H1 (cell line): ENCODE data around the gene L3MBTL3. TPM values are rescaled to one million over a fixed set of nuclear protein-coding genes. Genes with fewer than 3 reads are reported as not detected.

Source experiments
- CTCF ChIA-PET: fragments of 300-600 bp; sonication (Branson Sonifier 250); formaldehyde crosslinking; loops from one replicate; lab custom pipeline; 2021; ENCODE audit not compliant: partially characterized antibody; lab: Charles Lee
- POLR2A ChIA-PET: fragments of 300-600 bp; sonication (Branson Sonifier 250); formaldehyde crosslinking; loops from one replicate; lab custom pipeline; 2021; ENCODE audit warnings: inconsistent platforms; ENCODE audit not compliant: partially characterized antibody; lab: Charles Lee
- DNase-seq, 2 experiments: peaks; one replicate each; pipeline versions ENCODE4 v3.0.0 to v3.0.0-alpha.2; 2010 to 2022; ENCODE audit warnings: low spot score in 2 of 2, low read depth in 1 of 2, mixed read lengths in 1 of 2
- FAIRE-seq: peaks from 2 replicates; lab custom pipeline; 2011; peaks lifted over from hg19 to GRCh38; lab: Jason Lieb, UNC
- H2AFZ ChIP-seq: 2 replicates; pipeline ENCODE4 v1.8.1; 2012; ENCODE audit warnings: low read length, inconsistent platforms
- H2AK5ac ChIP-seq: 2 replicates; pipeline ENCODE4 v1.6.1; 2013; ENCODE audit warnings: low read depth, low read length
- H2BK120ac ChIP-seq: replicated peaks from 2 replicates; pipeline ENCODE3; 2013; ENCODE audit warnings: low read depth, low read length, inconsistent platforms
- H2BK12ac ChIP-seq: 2 replicates; pipeline ENCODE4 v1.6.1; 2013; ENCODE audit warnings: low read depth, low read length
- H2BK15ac ChIP-seq: 2 replicates; pipeline ENCODE4 v1.6.1; 2013; ENCODE audit warnings: low read length
- H2BK20ac ChIP-seq: 2 replicates; pipeline ENCODE4 v1.6.1; 2013; ENCODE audit warnings: low read length
- H2BK5ac ChIP-seq: 2 replicates; pipeline ENCODE4 v1.6.1; 2013; ENCODE audit warnings: low read depth, low read length
- H3K14ac ChIP-seq: 2 replicates; pipeline ENCODE4 v1.6.1; 2013; ENCODE audit warnings: inconsistent platforms; ENCODE audit not compliant: insufficient read length
- H3K18ac ChIP-seq: 2 replicates; pipeline ENCODE4 v1.6.1; 2013; ENCODE audit warnings: low read length; ENCODE audit errors: extremely low read depth
- H3K23ac ChIP-seq: 2 replicates; pipeline ENCODE4 v1.6.1; 2013; ENCODE audit warnings: inconsistent platforms; ENCODE audit not compliant: insufficient read length
- H3K23me2 ChIP-seq: 2 replicates; pipeline ENCODE4 v1.6.1; 2013; ENCODE audit warnings: low read depth, low read length
- H3K27ac ChIP-seq: 2 replicates; pipeline ENCODE4 v1.6.1; 2011; ENCODE audit warnings: low read depth, low read length, inconsistent platforms
- H3K27me3 ChIP-seq, 4 experiments: replicated peaks in 1 of 4; 1 replicate in 1 of 4; 2 replicates in 3 of 4; pipeline versions ENCODE4 v1.6.1 to v1.8.1; 2011 to 2013; ENCODE audit warnings: low read length in 3 of 4, mild to moderate bottlenecking in 3 of 4, inconsistent platforms in 2 of 4, mixed read lengths in 2 of 4, moderate library complexity in 1 of 4; ENCODE audit not compliant: control insufficient read depth in 3 of 4, insufficient read depth in 3 of 4; ENCODE audit errors: extremely low read depth in 1 of 4
- H3K36me3 ChIP-seq, 4 experiments: 2 replicates each; pipeline versions ENCODE4 v1.6.1 to v1.8.1; 2011 to 2013; ENCODE audit warnings: mild to moderate bottlenecking in 4 of 4, low read length in 3 of 4, moderate library complexity in 2 of 4, control low read depth in 1 of 4, inconsistent platforms in 1 of 4; ENCODE audit not compliant: insufficient read depth in 4 of 4, control insufficient read depth in 2 of 4
- H3K4ac ChIP-seq: replicated peaks from 2 replicates; pipeline ENCODE3; 2013; ENCODE audit warnings: low read length, low read depth, mixed read lengths, inconsistent platforms; ENCODE audit not compliant: insufficient read length
- H3K4me1 ChIP-seq, 4 experiments: replicated peaks in 1 of 4; 1 replicate in 1 of 4; 2 replicates in 3 of 4; pipeline versions ENCODE4 v1.6.1 to v1.8.1; 2011 to 2013; ENCODE audit warnings: low read length in 3 of 4, inconsistent platforms in 2 of 4, mixed read lengths in 1 of 4; ENCODE audit not compliant: insufficient read depth in 4 of 4, control insufficient read depth in 3 of 4
- H3K4me2 ChIP-seq, 2 experiments: 2 replicates each; pipeline versions ENCODE4 v1.6.1 to v1.8.1; 2011 to 2013; ENCODE audit warnings: low read depth in 2 of 2, low read length in 2 of 2, control low read depth in 1 of 2, inconsistent platforms in 1 of 2, mild to moderate bottlenecking in 1 of 2; ENCODE audit not compliant: insufficient read depth in 1 of 2
- H3K4me3 ChIP-seq, 4 experiments: fragments of 200-600, 300-600 bp in 1 of 4; sonication (generic), shearing (Covaris generic), sonication (Bioruptor Twin) in 1 of 4; 2 replicates each; pipeline versions ENCODE4 v1.5.1 to v1.8.1; 2011 to 2016; ENCODE audit warnings: low read length in 4 of 4, low read depth in 3 of 4, control low read depth in 2 of 4, inconsistent platforms in 2 of 4, mild to moderate bottlenecking in 2 of 4, mixed read lengths in 1 of 4, moderate library complexity in 1 of 4; ENCODE audit not compliant: insufficient read depth in 2 of 4; ENCODE audit errors: extremely low read depth in 1 of 4
- H3K56ac ChIP-seq: replicated peaks from 2 replicates; pipeline ENCODE3; 2013; ENCODE audit warnings: low read depth, mild to moderate bottlenecking, mixed read lengths, low read length, inconsistent platforms; ENCODE audit not compliant: insufficient read length
- H3K79me1 ChIP-seq: 2 replicates; pipeline ENCODE4 v1.6.1; 2013; ENCODE audit warnings: low read depth, low read length, control low read depth
- H3K79me2 ChIP-seq, 2 experiments: 2 replicates each; pipeline versions ENCODE4 v1.6.1 to v1.8.1; 2012 to 2013; ENCODE audit warnings: low read length in 2 of 2, mild to moderate bottlenecking in 2 of 2, inconsistent platforms in 1 of 2; ENCODE audit not compliant: insufficient read depth in 2 of 2, control insufficient read depth in 1 of 2
- H3K9ac ChIP-seq, 4 experiments: replicated peaks in 1 of 4; 1 replicate in 1 of 4; 2 replicates in 3 of 4; pipeline versions ENCODE4 v1.6.1 to v1.8.1; 2011 to 2013; ENCODE audit warnings: low read depth in 3 of 4, low read length in 3 of 4, control low read depth in 2 of 4, mild to moderate bottlenecking in 2 of 4, moderate library complexity in 2 of 4, inconsistent platforms in 1 of 4; ENCODE audit errors: extremely low read depth in 1 of 4
- H3K9me3 ChIP-seq, 2 experiments: 2 replicates each; pipeline versions ENCODE4 v1.6.1 to v1.8.1; 2012 to 2013; ENCODE audit warnings: mild to moderate bottlenecking in 2 of 2, moderate library complexity in 2 of 2, control low read depth in 1 of 2, inconsistent platforms in 1 of 2, low read depth in 1 of 2, low read length in 1 of 2, mixed read lengths in 1 of 2; ENCODE audit not compliant: insufficient read depth in 2 of 2
- H4K20me1 ChIP-seq, 2 experiments: replicated peaks in 1 of 2; 2 replicates each; pipeline versions ENCODE3 to v1.8.1; 2011 to 2013; ENCODE audit warnings: inconsistent platforms in 2 of 2, low read length in 2 of 2, mild to moderate bottlenecking in 1 of 2; ENCODE audit not compliant: insufficient read depth in 2 of 2, control insufficient read depth in 1 of 2
- H4K5ac ChIP-seq: 2 replicates; pipeline ENCODE4 v1.6.1; 2013; ENCODE audit warnings: low read length, low read depth, mixed read lengths, inconsistent platforms; ENCODE audit not compliant: insufficient read length
- H4K8ac ChIP-seq: 2 replicates; pipeline ENCODE4 v1.8.0; 2013; ENCODE audit warnings: mild to moderate bottlenecking, moderate library complexity, low read length, inconsistent platforms; ENCODE audit not compliant: insufficient read depth; ENCODE audit errors: extremely low read depth
- H4K91ac ChIP-seq: replicated peaks from 2 replicates; pipeline ENCODE3; 2013; ENCODE audit warnings: low read length, mixed read lengths, inconsistent platforms; ENCODE audit not compliant: insufficient read length
- ASH2L ChIP-seq: fragments of 200-600, 300-600 bp; sonication (generic); IDR thresholded peaks from one replicate; pipeline ENCODE4 v1.7.1; 2017; ENCODE audit warnings: low read length
- BACH1 ChIP-seq: IDR thresholded peaks from 2 replicates; pipeline ENCODE4 v1.6.1; 2012; ENCODE audit warnings: low read length, improper control_type of control experiment
- BRCA1 ChIP-seq: IDR thresholded peaks from 2 replicates; pipeline ENCODE4 v1.6.1; 2012; ENCODE audit warnings: low read depth, low read length, improper control_type of control experiment
- HDAC2 ChIP-seq, 2 experiments: fragments of 300-600 bp in 1 of 2; sonication (generic) in 1 of 2; IDR thresholded peaks; 2 replicates each; pipeline ENCODE4 v1.6.1; 2011 to 2012; ENCODE audit warnings: low read depth in 2 of 2, low read length in 2 of 2, mild to moderate bottlenecking in 2 of 2, moderate library complexity in 2 of 2, borderline replicate concordance in 1 of 2, inconsistent platforms in 1 of 2
- RAD21 ChIP-seq, 2 experiments: IDR thresholded peaks in 1 of 2; conservative IDR thresholded peaks in 1 of 2; 2 replicates each; pipeline ENCODE4 v1.6.1; 2011; ENCODE audit warnings: low read depth in 2 of 2, low read length in 2 of 2, improper control_type of control experiment in 1 of 2, inconsistent platforms in 1 of 2, mild to moderate bottlenecking in 1 of 2, moderate library complexity in 1 of 2
- RBBP5 ChIP-seq: IDR thresholded peaks from 2 replicates; pipeline ENCODE4 v1.7.1; 2012; ENCODE audit warnings: low read depth, mild to moderate bottlenecking, inconsistent platforms, low read length, moderate library complexity, borderline replicate concordance
- SP1 ChIP-seq: IDR thresholded peaks from 2 replicates; pipeline ENCODE4 v1.6.1; 2011; ENCODE audit warnings: low read depth, low read length
- WGBS, 2 experiments: shearing (Covaris generic) in 1 of 2; methylation state at CpG; one replicate each; pipeline versions ENCODE4 v1.1.6 to v1.1.7; 2013 to 2015; ENCODE audit warnings: low lambda C conversion rate in 2 of 2, mixed read lengths in 2 of 2, inconsistent platforms in 1 of 2, low coverage in 1 of 2, missing lambda C conversion rate in 1 of 2; ENCODE audit not compliant: insufficient replicate concordance in 2 of 2, insufficient coverage in 1 of 2, insufficient read length in 1 of 2; ENCODE audit errors: extremely low coverage in 1 of 2, missing lambda C conversion rate in 1 of 2; 5-methylcytosine and 5-hydroxymethylcytosine counted together
- polyA plus RNA-seq, 7 experiments: library from polyadenylated mRNA; depleted of rRNA in 3 of 7; stranded (reverse) in 5 of 7; unstranded in 2 of 7; fragments of >200 nt in 5 of 7; fragments of 200-250 nt in 2 of 7; gene quantifications; 1 replicate in 5 of 7; 2 replicates in 1 of 7; 4 replicates in 1 of 7; pipeline versions ENCODE4 v1.2.1 to v1.2.3, GENCODE V29; 2011 to 2013; ENCODE audit warnings: missing spikeins in 2 of 7, mixed read lengths in 2 of 7
- total RNA-seq: library from RNA; stranded (reverse); fragmentation: NEBNext Ultra II Directional; extraction: Animal tissue kit (Norgen Biotek cat#: 25700); gene quantifications from 2 replicates; pipeline ENCODE4 v1.2.1, GENCODE V29; 2021
- TF ChIP-seq, protein P1 (sequence below), 3 experiments: IDR thresholded peaks; 1 replicate in 2 of 3; 2 replicates in 1 of 3; pipeline versions ENCODE4 v1.5.1 to v1.6.1; 2011; ENCODE audit warnings: low read length in 3 of 3, mild to moderate bottlenecking in 3 of 3, inconsistent platforms in 2 of 3, low read depth in 1 of 3, moderate library complexity in 1 of 3; ENCODE audit not compliant: insufficient read depth in 1 of 3; ENCODE audit errors: control extremely low read depth in 1 of 3

Gene L3MBTL3
- total and polyA plus RNA-seq, 2 of the 8 experiments (the other 6 are each of a cell fraction or from before 2014, with no cell fraction given), result 3.9 to 17.2 TPM

DNA sequence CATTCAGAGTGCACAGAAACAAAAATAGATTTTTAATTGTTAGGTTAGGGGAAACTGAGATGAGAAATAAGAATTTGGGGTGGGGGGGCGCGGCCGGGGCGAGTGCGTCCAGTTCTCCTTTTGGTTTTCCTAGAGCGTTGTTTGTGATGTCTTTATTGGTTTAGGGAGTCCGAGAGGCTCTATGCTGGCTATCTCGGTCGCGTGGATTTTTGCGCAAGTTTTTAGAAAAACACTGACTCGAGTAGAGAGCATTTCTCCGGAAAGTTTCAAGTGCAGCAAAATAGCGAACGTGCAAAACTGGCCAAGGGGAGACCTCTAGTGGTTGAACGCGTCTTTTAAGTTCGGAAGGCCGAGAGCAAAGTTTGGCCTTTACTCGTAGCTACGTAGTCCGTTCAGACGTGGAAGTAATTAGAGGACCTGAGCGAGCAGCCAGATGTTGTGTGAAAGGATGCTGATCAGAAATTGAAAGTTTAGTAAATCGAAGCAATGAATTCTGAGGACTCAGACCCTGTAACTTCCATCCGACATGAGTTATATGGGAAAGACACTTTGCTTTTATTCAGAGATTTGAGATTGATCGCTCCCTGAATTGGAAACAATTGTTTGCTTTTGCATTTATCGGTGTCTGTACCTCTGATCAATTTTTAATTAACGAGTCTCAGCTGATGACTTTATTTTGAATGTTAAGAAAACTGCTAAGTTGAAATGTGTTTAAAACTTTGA is 2.7 kb downstream of the L3MBTL3 start:
- no peak overlapping the region for H2BK120ac ChIP-seq
- H3K9ac ChIP-seq, result no peak overlapping the region
- DNase-seq (peak; percentile 51 to 82), FAIRE-seq (peak; percentile 94)
- no peak overlapping the region for H3K56ac ChIP-seq
- no peaks in the 10 kb centered on the region for H3K9me3 ChIP-seq
- H3K23me2 ChIP-seq, result peaks cover 4% of the 10 kb centered on the region; the same call in 1 of the 2 replicates
- peak; percentile 46; the same call in 1 of the 2 replicates for TF ChIP-seq RBBP5
- TF ChIP-seq HDAC2 (IDR thresholded peaks at IDR 0.05; ENCODE audit: borderline replicate concordance in 1 of 2, low read depth in 2 of 2, low read length in 2 of 2), result peak in 1 of 2 experiments; percentile 38; a peak in 1 of 4 replicates
- peak; percentile 87 to 88 for TF ChIP-seq RAD21 (IDR thresholded peaks at IDR 0.05 in 1 of 2, conservative IDR thresholded peaks at IDR 0.05 in 1 of 2; ENCODE audit: low read depth in 2 of 2, low read length in 2 of 2)
- TF ChIP-seq BRCA1, result no peak
- TF ChIP-seq BACH1, result 0 out of 2 replicates have a peak, but pooled peaks have one; percentile 2
- TF ChIP-seq SP1, result no peak
- TF ChIP-seq ASH2L, result peak; percentile 64
- TF ChIP-seq, protein P1, sequence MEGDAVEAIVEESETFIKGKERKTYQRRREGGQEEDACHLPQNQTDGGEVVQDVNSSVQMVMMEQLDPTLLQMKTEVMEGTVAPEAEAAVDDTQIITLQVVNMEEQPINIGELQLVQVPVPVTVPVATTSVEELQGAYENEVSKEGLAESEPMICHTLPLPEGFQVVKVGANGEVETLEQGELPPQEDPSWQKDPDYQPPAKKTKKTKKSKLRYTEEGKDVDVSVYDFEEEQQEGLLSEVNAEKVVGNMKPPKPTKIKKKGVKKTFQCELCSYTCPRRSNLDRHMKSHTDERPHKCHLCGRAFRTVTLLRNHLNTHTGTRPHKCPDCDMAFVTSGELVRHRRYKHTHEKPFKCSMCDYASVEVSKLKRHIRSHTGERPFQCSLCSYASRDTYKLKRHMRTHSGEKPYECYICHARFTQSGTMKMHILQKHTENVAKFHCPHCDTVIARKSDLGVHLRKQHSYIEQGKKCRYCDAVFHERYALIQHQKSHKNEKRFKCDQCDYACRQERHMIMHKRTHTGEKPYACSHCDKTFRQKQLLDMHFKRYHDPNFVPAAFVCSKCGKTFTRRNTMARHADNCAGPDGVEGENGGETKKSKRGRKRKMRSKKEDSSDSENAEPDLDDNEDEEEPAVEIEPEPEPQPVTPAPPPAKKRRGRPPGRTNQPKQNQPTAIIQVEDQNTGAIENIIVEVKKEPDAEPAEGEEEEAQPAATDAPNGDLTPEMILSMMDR (IDR thresholded peaks at IDR 0.05; ENCODE audit: control extremely low read depth in 1 of 3, insufficient read depth in 1 of 3, low read depth in 1 of 3, low read length in 3 of 3), result peak; percentile 58 to 80 (median 75)
- H3K36me3 ChIP-seq, result no peaks in the 10 kb centered on the region
- no peaks in the 10 kb centered on the region for H3K79me2 ChIP-seq
- H4K5ac ChIP-seq, result no peak overlapping the region
- H3K4me3 ChIP-seq, result peak overlapping the region; percentile 51 to 81 (median 62)
- H4K8ac ChIP-seq, result no peak overlapping the region
- H2BK20ac ChIP-seq, result no peak overlapping the region
- H3K79me1 ChIP-seq, result no peaks in the 10 kb centered on the region
- no peak overlapping the region for H3K4ac ChIP-seq
- no peak overlapping the region for H2BK12ac ChIP-seq
- no peaks in the 10 kb centered on the region for H4K20me1 ChIP-seq
- CTCF ChIA-PET, result interaction anchor here (0.5 to 2.3 kb wide), 28 partner anchors 8 to 521 kb away, joined by 3 to 14 read pairs (median 4); no protein-coding TSS in a partner anchor
- no peak overlapping the region for H2BK5ac ChIP-seq
- no peak overlapping the region for H4K91ac ChIP-seq
- H3K14ac ChIP-seq, result no peak overlapping the region
- H2BK15ac ChIP-seq, result no peak overlapping the region
- H2AFZ ChIP-seq, result no peak overlapping the region
- H3K4me2 ChIP-seq, result peak overlapping the region; percentile 8 to 75
- H3K18ac ChIP-seq, result no peak overlapping the region
- no peak overlapping the region for H3K23ac ChIP-seq
- peaks cover 0 to 7% (median 4%) of the 10 kb centered on the region in 4 experiments; a peak in 4 of 7 replicates for H3K4me1 ChIP-seq
- no peaks in the 10 kb centered on the region; a peak in 2 of 7 replicates for H3K27me3 ChIP-seq
- 13% methylated on average over 29 of the region's 29 CpGs; no CpG with 5 or more reads in 1 of the 2 experiments for WGBS, 2 experiments
- POLR2A ChIA-PET, result no interaction called here
- H2AK5ac ChIP-seq, result no peak overlapping the region
- no peak overlapping the region for H3K27ac ChIP-seq
